ENCODE data around the gene MTA1. TPM values are rescaled to one million over a fixed set of nuclear protein-coding genes. Genes with fewer than 3 reads are reported as not detected.

MTA1 gene
- total RNA-seq, 4 donors from 2014 or later: 34.3 to 75.0 (median 49.2) TPM

DNA sequence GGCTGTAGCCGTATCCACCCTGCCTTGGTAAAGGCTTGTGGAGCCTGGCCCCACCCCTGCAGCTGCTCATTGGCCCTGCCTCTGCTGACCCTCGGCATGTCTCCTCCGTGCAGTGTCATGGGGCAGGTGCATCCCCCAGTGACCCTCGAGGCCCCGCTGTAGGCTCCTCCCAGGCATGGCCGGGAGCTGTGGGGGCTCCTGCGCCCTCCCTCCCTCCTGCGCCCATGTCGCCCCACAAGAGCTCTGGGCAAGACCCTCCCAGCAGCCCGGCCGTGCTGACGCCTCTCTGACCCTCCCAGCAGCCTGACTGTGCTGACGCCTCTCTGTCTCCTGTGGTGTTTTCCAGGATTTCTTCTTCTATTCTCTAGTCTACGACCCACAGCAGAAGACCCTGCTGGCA is 34.2 kb downstream of the MTA1 start:
- TF ChIP-seq, protein P1, sequence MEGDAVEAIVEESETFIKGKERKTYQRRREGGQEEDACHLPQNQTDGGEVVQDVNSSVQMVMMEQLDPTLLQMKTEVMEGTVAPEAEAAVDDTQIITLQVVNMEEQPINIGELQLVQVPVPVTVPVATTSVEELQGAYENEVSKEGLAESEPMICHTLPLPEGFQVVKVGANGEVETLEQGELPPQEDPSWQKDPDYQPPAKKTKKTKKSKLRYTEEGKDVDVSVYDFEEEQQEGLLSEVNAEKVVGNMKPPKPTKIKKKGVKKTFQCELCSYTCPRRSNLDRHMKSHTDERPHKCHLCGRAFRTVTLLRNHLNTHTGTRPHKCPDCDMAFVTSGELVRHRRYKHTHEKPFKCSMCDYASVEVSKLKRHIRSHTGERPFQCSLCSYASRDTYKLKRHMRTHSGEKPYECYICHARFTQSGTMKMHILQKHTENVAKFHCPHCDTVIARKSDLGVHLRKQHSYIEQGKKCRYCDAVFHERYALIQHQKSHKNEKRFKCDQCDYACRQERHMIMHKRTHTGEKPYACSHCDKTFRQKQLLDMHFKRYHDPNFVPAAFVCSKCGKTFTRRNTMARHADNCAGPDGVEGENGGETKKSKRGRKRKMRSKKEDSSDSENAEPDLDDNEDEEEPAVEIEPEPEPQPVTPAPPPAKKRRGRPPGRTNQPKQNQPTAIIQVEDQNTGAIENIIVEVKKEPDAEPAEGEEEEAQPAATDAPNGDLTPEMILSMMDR (IDR thresholded peaks at IDR 0.05; ENCODE audit: low read depth): no peak

- TF ChIP-seq, protein P1 (IDR thresholded peaks at IDR 0.05; ENCODE audit: low read depth): no peak
Measured at GRCh38 chr14:105455086-105455640, 35.5 kb downstream of the MTA1 start.

GRCh38 chr14:105455766-105456660 is 36.4 kb downstream of the MTA1 start:
- TF ChIP-seq, protein P1 (IDR thresholded peaks at IDR 0.05; ENCODE audit: low read depth): no peak

- TF ChIP-seq, protein P1 (IDR thresholded peaks at IDR 0.05; ENCODE audit: low read depth): no peak
Measured at GRCh38 chr14:105456736-105457617, 37.4 kb downstream of the MTA1 start.

DNA sequence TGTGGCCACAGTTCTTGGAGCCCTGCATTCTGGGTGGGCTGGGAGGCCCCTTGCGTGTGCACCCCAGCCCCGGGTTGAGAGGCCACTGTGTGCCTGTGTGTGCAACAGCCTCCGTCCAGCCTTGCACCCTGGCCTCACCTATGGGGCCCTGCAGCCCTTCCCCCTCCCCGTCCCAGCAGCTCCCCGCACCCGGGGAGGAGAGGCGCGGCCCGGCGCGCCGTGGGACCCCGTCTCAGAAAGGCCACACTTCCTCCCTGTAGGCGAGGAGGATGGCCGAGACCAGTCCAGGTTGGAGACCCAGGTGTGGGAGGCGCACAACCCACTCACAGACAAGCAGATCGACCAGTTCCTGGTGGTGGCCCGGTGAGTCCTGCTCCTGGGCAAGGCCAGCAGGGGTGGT is 38.4 kb downstream of the MTA1 start:
- TF ChIP-seq, protein P1 (IDR thresholded peaks at IDR 0.05; ENCODE audit: low read depth): no peak

- TF ChIP-seq, protein P1 (IDR thresholded peaks at IDR 0.05; ENCODE audit: low read depth): no peak
Measured at GRCh38 chr14:105458571-105458970, 38.9 kb downstream of the MTA1 start.

Measured in subcutaneous adipose tissue (tissue), 4 donors.